IPS DF 4.7 (cell line): ENCODE measurements around the gene DAB1.

Experiments
- DNase-seq: peaks from one replicate; pipeline ENCODE4 v3.0.0-alpha.2; 2013; ENCODE audit warnings: low spot score; ENCODE audit errors: extremely low read depth

DAB1 gene

GRCh38 chr1:56986397-56986796 is 437.5 kb downstream of the DAB1 start:
- DNase-seq: no peak

- no peak for DNase-seq
Observed at GRCh38 chr1:56985857-56986256, 438.0 kb downstream of the DAB1 start.

- DNase-seq: no peak
Observed at GRCh38 chr1:56983484-56983883, 440.4 kb downstream of the DAB1 start.

GRCh38 chr1:56979986-56980755 is 443.7 kb downstream of the DAB1 start:
- no peak for DNase-seq

- DNase-seq: no peak
Observed at GRCh38 chr1:56978819-56979218, 445.0 kb downstream of the DAB1 start.

GRCh38 chr1:56977910-56978309 is 445.9 kb downstream of the DAB1 start:
- DNase-seq: no peak

GRCh38 chr1:56975446-56975845 is 448.4 kb downstream of the DAB1 start:
- no peak for DNase-seq

- no peak for DNase-seq
Observed at GRCh38 chr1:56973923-56974742, 449.7 kb downstream of the DAB1 start.

GRCh38 chr1:56972976-56973375 is 450.9 kb downstream of the DAB1 start:
- no peak for DNase-seq

- no peak for DNase-seq
Observed at GRCh38 chr1:56970280-56970679, 453.6 kb downstream of the DAB1 start.

GRCh38 chr1:56968878-56969495 is 454.9 kb downstream of the DAB1 start:
- DNase-seq: no peak

- no peak for DNase-seq
Observed at GRCh38 chr1:56967900-56968832, 455.7 kb downstream of the DAB1 start.

- DNase-seq: no peak
Observed at GRCh38 chr1:56967355-56967754, 456.5 kb downstream of the DAB1 start.

- no peak for DNase-seq
Observed at GRCh38 chr1:56966698-56966999, 457.2 kb downstream of the DAB1 start.

GRCh38 chr1:56965916-56966697 is 457.8 kb downstream of the DAB1 start, which contains the start of gene C8B:
Gene C8B (minus strand): TSS chr1:56966015. CDS start chr1:56965948, 67 bp downstream.
- no peak for DNase-seq

GRCh38 chr1:56965191-56965590 is 458.7 kb downstream of the DAB1 start:
- DNase-seq: no peak

- DNase-seq: no peak
Observed at GRCh38 chr1:56964349-56965017, 459.4 kb downstream of the DAB1 start.

GRCh38 chr1:56963667-56964066 is 460.2 kb downstream of the DAB1 start:
- no peak for DNase-seq

GRCh38 chr1:56961426-56961825 is 462.4 kb downstream of the DAB1 start:
- DNase-seq: no peak

- DNase-seq: no peak
Observed at GRCh38 chr1:56958526-56958925, 465.3 kb downstream of the DAB1 start.
